Gastrocnemius medialis (tissue), 4 donors: Measurements from ENCODE around the gene NR2C2AP. TPM values are rescaled to one million over a fixed set of nuclear protein-coding genes. Genes with fewer than 3 reads are reported as not detected.

ENCODE experiments used
- ATAC-seq, 2 donors: fragments of 150-250 bp; one replicate each; pipeline ENCODE4 v1.9.1; 2016
- DNase-seq, 2 donors: peaks; one replicate each; pipeline ENCODE4 v3.0.0-alpha.2; 2019
- H3K27ac ChIP-seq, 4 donors: fragments of 200-600 bp; sonication (generic); 1 replicate in 1 of 4; 2 replicates in 3 of 4; pipeline ENCODE4 v1.5.1; 2016 to 2018; ENCODE audit warnings: mild to moderate bottlenecking in 2 of 4, moderate library complexity in 1 of 4
- H3K27me3 ChIP-seq, 3 donors: fragments of 200-600 bp; sonication (generic) in 2 of 3; 1 replicate in 1 of 3; 2 replicates in 2 of 3; pipeline versions ENCODE4 v1.5.1 to v1.6.0; 2016 to 2019; ENCODE audit warnings: mild to moderate bottlenecking in 1 of 3, moderate library complexity in 1 of 3
- H3K36me3 ChIP-seq, 2 donors: fragments of 200-600 bp; sonication (generic) in 1 of 2; one replicate each; pipeline ENCODE4 v1.5.1; 2017 to 2018
- H3K4me1 ChIP-seq, 2 donors: fragments of 200-600 bp; sonication (generic) in 1 of 2; one replicate each; pipeline ENCODE4 v1.5.1; 2016 to 2017; ENCODE audit warnings: mild to moderate bottlenecking in 2 of 2
- H3K4me3 ChIP-seq, 4 donors: fragments of 200-600 bp; sonication (generic) in 3 of 4; 1 replicate in 1 of 4; 2 replicates in 3 of 4; pipeline ENCODE4 v1.5.1; 2016 to 2019; ENCODE audit warnings: mild to moderate bottlenecking in 2 of 4
- H3K9me3 ChIP-seq, 3 donors: fragments of 200-600 bp; sonication (generic) in 2 of 3; 1 replicate in 1 of 3; 2 replicates in 2 of 3; pipeline ENCODE4 v1.5.1; 2016 to 2019
- POLR2A ChIP-seq, 2 donors: fragments of 450-650 bp; IDR thresholded peaks; one replicate each; pipeline ENCODE4 v1.6.1; 2017; ENCODE audit warnings: antibody characterized with exemption in 2 of 2, mild to moderate bottlenecking in 2 of 2, moderate library complexity in 2 of 2
- in situ Hi-C, 4 donors: fragments of 200-750 bp; cut with MboI; loops; one replicate each; pipeline versions ENCODE4 v1.15.0 to v1.8.0; 2017; ENCODE audit warnings: low sequenced_read_pairs in 4 of 4
- intact Hi-C: fragments of 100-400 bp; cut with DNase I; formaldehyde crosslinking; loops from one replicate; pipeline ENCODE4 v1.15.1; 2023; ENCODE audit warnings: low total_unique reads
- total RNA-seq, 4 donors: library from RNA; depleted of rRNA; stranded (reverse); fragments of >200 nt; gene quantifications; one replicate each; pipeline versions ENCODE4 v1.1.0 to v1.2.3, GENCODE V29; 2016
- TF ChIP-seq, protein P1 (sequence below), 5 experiments: fragments of 450-650 bp in 3 of 5; fragments of 200-600 bp in 2 of 5; sonication (generic) in 2 of 5; IDR thresholded peaks in 4 of 5; conservative IDR thresholded peaks in 1 of 5; 1 replicate in 4 of 5; 2 replicates in 1 of 5; pipeline ENCODE4 v1.5.1; 2016 to 2019; ENCODE audit warnings: antibody characterized with exemption in 5 of 5, mild to moderate bottlenecking in 3 of 5, moderate library complexity in 3 of 5

Gene NR2C2AP
- total RNA-seq, 4 donors from 2014 or later: 4.7 to 19.0 (median 11.5) TPM

GRCh38 chr19:19213426-19214158 is 10.4 kb upstream of the NR2C2AP start:
- ATAC-seq (no peak), DNase-seq (no peak)
- in situ Hi-C loops: no loop called here
- H3K36me3 ChIP-seq: no peaks in the 10 kb centered on the region
- no peaks in the 10 kb centered on the region for H3K4me1 ChIP-seq
- H3K27me3 ChIP-seq: peaks cover 30 to 63% (median 45%) of the 10 kb centered on the region in 3 donors
- intact Hi-C loops: no loop called here
- H3K4me3 ChIP-seq: no peak overlapping the region
- TF ChIP-seq, protein P1, sequence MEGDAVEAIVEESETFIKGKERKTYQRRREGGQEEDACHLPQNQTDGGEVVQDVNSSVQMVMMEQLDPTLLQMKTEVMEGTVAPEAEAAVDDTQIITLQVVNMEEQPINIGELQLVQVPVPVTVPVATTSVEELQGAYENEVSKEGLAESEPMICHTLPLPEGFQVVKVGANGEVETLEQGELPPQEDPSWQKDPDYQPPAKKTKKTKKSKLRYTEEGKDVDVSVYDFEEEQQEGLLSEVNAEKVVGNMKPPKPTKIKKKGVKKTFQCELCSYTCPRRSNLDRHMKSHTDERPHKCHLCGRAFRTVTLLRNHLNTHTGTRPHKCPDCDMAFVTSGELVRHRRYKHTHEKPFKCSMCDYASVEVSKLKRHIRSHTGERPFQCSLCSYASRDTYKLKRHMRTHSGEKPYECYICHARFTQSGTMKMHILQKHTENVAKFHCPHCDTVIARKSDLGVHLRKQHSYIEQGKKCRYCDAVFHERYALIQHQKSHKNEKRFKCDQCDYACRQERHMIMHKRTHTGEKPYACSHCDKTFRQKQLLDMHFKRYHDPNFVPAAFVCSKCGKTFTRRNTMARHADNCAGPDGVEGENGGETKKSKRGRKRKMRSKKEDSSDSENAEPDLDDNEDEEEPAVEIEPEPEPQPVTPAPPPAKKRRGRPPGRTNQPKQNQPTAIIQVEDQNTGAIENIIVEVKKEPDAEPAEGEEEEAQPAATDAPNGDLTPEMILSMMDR (IDR thresholded peaks at IDR 0.05 in 4 of 5, conservative IDR thresholded peaks at IDR 0.05 in 1 of 5): no peak
- no peak for TF ChIP-seq POLR2A (IDR thresholded peaks at IDR 0.05)
- no peaks in the 10 kb centered on the region for H3K9me3 ChIP-seq
- no peak overlapping the region for H3K27ac ChIP-seq

- intact Hi-C loops (no loop called here), in situ Hi-C loops (no loop called here)
- H3K4me1 ChIP-seq: no peaks in the 10 kb centered on the region
- peaks cover 35 to 67% (median 45%) of the 10 kb centered on the region in 3 donors for H3K27me3 ChIP-seq
- no peaks in the 10 kb centered on the region for H3K36me3 ChIP-seq
- no peak for DNase-seq
- no peak overlapping the region for H3K27ac ChIP-seq
- no peaks in the 10 kb centered on the region for H3K9me3 ChIP-seq
- no peak overlapping the region for H3K4me3 ChIP-seq
- TF ChIP-seq, protein P1 (IDR thresholded peaks at IDR 0.05 in 4 of 5, conservative IDR thresholded peaks at IDR 0.05 in 1 of 5): no peak
- no peak for TF ChIP-seq POLR2A (IDR thresholded peaks at IDR 0.05)
- no peak for ATAC-seq
Measured at GRCh38 chr19:19212916-19213315, 9.7 kb upstream of the NR2C2AP start.

- no peak for DNase-seq
- intact Hi-C loops: no loop called here
- in situ Hi-C loops: no loop called here
- H3K4me1 ChIP-seq: no peaks in the 10 kb centered on the region
- no peaks in the 10 kb centered on the region for H3K36me3 ChIP-seq
- no peak within 1 kb of the TSS for H3K4me3 ChIP-seq
- no peaks in the 10 kb centered on the region for H3K9me3 ChIP-seq
- H3K27ac ChIP-seq: no peak within 1 kb of the TSS
- peaks cover 37 to 64% (median 45%) of the 10 kb centered on the region in 3 donors for H3K27me3 ChIP-seq
- no peak for ATAC-seq
- TF ChIP-seq, protein P1 (IDR thresholded peaks at IDR 0.05 in 4 of 5, conservative IDR thresholded peaks at IDR 0.05 in 1 of 5): no peak
- no peak for TF ChIP-seq POLR2A (IDR thresholded peaks at IDR 0.05)
Measured at GRCh38 chr19:19211499-19212420, 8.5 kb upstream of the NR2C2AP start, which contains the start of gene NCAN. Gene NCAN, plus strand, starts transcription at chr19:19211958. Its CDS starts 4,996 bp downstream, at chr19:19216954.

- H3K9me3 ChIP-seq: no peaks in the 10 kb centered on the region
- ATAC-seq: no peak
- intact Hi-C loops: no loop called here
- in situ Hi-C loops: no loop called here
- TF ChIP-seq POLR2A (IDR thresholded peaks at IDR 0.05): no peak
- TF ChIP-seq, protein P1 (IDR thresholded peaks at IDR 0.05 in 4 of 5, conservative IDR thresholded peaks at IDR 0.05 in 1 of 5): no peak
- H3K36me3 ChIP-seq: no peaks in the 10 kb centered on the region
- no peak for DNase-seq
- no peaks in the 10 kb centered on the region for H3K4me1 ChIP-seq
- peaks cover 32 to 52% (median 33%) of the 10 kb centered on the region in 3 donors for H3K27me3 ChIP-seq
- no peak overlapping the region for H3K4me3 ChIP-seq
- H3K27ac ChIP-seq: no peak overlapping the region
Measured at GRCh38 chr19:19209372-19209771, 6.2 kb upstream of the NR2C2AP start.
